ENCODE measurements around the gene TSPAN11.
"Not testable (repeated sequence)": the region's sequence is repeated elsewhere in the genome, so short reads cannot be mapped to it uniquely, and the experiment has no call there.

Gene TSPAN11

GRCh38 chr12:31023271-31023724, 96.8 kb downstream of the TSPAN11 start:
- ATAC-seq: no peak
- TF ChIP-seq PPARA (CRISPR knock-in tag; IDR thresholded peaks at IDR 0.05; ENCODE audit: borderline replicate concordance): no peak
- TF ChIP-seq GLIS3 (CRISPR knock-in tag; IDR thresholded peaks at IDR 0.05): no peak
- TF ChIP-seq, protein P1, sequence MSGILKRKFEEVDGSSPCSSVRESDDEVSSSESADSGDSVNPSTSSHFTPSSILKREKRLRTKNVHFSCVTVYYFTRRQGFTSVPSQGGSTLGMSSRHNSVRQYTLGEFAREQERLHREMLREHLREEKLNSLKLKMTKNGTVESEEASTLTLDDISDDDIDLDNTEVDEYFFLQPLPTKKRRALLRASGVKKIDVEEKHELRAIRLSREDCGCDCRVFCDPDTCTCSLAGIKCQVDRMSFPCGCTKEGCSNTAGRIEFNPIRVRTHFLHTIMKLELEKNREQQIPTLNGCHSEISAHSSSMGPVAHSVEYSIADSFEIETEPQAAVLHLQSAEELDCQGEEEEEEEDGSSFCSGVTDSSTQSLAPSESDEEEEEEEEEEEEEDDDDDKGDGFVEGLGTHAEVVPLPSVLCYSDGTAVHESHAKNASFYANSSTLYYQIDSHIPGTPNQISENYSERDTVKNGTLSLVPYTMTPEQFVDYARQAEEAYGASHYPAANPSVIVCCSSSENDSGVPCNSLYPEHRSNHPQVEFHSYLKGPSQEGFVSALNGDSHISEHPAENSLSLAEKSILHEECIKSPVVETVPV (CRISPR knock-in tag; IDR thresholded peaks at IDR 0.05): no peak

DNA sequence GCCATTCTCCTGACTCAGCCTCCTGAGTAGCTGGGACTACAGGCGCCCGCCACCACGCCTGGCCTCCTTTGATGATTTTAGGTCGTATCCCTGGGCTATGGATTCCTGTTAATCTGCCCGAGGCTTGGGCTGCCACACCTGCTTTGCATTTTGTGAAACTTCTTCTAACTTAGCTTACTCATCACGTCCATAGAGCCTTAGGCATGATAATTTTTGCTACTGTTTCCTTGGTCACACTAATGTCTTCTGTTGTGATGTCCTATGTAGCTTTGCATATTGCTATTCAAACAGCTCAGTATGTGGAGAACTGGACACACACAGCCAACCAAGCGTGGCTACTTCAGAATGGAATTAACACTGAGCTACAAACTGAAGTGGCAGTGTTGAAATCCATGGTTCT, 99.7 kb downstream of the TSPAN11 start:
- TF ChIP-seq, protein P2, sequence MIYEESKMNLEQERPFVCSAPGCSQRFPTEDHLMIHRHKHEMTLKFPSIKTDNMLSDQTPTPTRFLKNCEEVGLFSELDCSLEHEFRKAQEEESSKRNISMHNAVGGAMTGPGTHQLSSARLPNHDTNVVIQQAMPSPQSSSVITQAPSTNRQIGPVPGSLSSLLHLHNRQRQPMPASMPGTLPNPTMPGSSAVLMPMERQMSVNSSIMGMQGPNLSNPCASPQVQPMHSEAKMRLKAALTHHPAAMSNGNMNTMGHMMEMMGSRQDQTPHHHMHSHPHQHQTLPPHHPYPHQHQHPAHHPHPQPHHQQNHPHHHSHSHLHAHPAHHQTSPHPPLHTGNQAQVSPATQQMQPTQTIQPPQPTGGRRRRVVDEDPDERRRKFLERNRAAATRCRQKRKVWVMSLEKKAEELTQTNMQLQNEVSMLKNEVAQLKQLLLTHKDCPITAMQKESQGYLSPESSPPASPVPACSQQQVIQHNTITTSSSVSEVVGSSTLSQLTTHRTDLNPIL (CRISPR knock-in tag; IDR thresholded peaks at IDR 0.05; ENCODE audit: low read depth): no peak
- TF ChIP-seq, protein P3, sequence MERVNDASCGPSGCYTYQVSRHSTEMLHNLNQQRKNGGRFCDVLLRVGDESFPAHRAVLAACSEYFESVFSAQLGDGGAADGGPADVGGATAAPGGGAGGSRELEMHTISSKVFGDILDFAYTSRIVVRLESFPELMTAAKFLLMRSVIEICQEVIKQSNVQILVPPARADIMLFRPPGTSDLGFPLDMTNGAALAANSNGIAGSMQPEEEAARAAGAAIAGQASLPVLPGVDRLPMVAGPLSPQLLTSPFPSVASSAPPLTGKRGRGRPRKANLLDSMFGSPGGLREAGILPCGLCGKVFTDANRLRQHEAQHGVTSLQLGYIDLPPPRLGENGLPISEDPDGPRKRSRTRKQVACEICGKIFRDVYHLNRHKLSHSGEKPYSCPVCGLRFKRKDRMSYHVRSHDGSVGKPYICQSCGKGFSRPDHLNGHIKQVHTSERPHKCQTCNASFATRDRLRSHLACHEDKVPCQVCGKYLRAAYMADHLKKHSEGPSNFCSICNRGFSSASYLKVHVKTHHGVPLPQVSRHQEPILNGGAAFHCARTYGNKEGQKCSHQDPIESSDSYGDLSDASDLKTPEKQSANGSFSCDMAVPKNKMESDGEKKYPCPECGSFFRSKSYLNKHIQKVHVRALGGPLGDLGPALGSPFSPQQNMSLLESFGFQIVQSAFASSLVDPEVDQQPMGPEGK (CRISPR knock-in tag; IDR thresholded peaks at IDR 0.05; ENCODE audit: borderline replicate concordance): no peak
- TF ChIP-seq CSDC2 (CRISPR knock-in tag; IDR thresholded peaks at IDR 0.05) (no peak), PPARA (CRISPR knock-in tag; IDR thresholded peaks at IDR 0.05; ENCODE audit: borderline replicate concordance) (no peak), SNAI2 (CRISPR knock-in tag; IDR thresholded peaks at IDR 0.05) (no peak), ZNF70 (CRISPR knock-in tag; IDR thresholded peaks at IDR 0.05) (no peak), OSR1 (CRISPR knock-in tag; IDR thresholded peaks at IDR 0.05) (no peak), ZFP3 (CRISPR knock-in tag; IDR thresholded peaks at IDR 0.05) (no peak), RARB (CRISPR knock-in tag; IDR thresholded peaks at IDR 0.05) (no peak), ZNF8 (CRISPR knock-in tag; IDR thresholded peaks at IDR 0.05) (no peak), ESRRG (CRISPR knock-in tag; IDR thresholded peaks at IDR 0.05) (no peak)
- TF ChIP-seq, protein P4, sequence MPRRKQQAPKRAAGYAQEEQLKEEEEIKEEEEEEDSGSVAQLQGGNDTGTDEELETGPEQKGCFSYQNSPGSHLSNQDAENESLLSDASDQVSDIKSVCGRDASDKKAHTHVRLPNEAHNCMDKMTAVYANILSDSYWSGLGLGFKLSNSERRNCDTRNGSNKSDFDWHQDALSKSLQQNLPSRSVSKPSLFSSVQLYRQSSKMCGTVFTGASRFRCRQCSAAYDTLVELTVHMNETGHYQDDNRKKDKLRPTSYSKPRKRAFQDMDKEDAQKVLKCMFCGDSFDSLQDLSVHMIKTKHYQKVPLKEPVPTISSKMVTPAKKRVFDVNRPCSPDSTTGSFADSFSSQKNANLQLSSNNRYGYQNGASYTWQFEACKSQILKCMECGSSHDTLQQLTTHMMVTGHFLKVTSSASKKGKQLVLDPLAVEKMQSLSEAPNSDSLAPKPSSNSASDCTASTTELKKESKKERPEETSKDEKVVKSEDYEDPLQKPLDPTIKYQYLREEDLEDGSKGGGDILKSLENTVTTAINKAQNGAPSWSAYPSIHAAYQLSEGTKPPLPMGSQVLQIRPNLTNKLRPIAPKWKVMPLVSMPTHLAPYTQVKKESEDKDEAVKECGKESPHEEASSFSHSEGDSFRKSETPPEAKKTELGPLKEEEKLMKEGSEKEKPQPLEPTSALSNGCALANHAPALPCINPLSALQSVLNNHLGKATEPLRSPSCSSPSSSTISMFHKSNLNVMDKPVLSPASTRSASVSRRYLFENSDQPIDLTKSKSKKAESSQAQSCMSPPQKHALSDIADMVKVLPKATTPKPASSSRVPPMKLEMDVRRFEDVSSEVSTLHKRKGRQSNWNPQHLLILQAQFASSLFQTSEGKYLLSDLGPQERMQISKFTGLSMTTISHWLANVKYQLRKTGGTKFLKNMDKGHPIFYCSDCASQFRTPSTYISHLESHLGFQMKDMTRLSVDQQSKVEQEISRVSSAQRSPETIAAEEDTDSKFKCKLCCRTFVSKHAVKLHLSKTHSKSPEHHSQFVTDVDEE (CRISPR knock-in tag; IDR thresholded peaks at IDR 0.05): no peak
- TF ChIP-seq, protein P5, sequence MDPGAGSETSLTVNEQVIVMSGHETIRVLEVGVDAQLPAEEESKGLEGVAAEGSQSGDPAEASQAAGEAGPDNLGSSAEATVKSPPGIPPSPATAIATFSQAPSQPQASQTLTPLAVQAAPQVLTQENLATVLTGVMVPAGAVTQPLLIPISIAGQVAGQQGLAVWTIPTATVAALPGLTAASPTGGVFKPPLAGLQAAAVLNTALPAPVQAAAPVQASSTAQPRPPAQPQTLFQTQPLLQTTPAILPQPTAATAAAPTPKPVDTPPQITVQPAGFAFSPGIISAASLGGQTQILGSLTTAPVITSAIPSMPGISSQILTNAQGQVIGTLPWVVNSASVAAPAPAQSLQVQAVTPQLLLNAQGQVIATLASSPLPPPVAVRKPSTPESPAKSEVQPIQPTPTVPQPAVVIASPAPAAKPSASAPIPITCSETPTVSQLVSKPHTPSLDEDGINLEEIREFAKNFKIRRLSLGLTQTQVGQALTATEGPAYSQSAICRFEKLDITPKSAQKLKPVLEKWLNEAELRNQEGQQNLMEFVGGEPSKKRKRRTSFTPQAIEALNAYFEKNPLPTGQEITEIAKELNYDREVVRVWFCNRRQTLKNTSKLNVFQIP (CRISPR knock-in tag; IDR thresholded peaks at IDR 0.05; ENCODE audit: borderline replicate concordance, low read depth): no peak
- no peak for ATAC-seq

GRCh38 chr12:31027006-31027405, 100.5 kb downstream of the TSPAN11 start:
- not testable (repeated sequence) for ATAC-seq

DNA sequence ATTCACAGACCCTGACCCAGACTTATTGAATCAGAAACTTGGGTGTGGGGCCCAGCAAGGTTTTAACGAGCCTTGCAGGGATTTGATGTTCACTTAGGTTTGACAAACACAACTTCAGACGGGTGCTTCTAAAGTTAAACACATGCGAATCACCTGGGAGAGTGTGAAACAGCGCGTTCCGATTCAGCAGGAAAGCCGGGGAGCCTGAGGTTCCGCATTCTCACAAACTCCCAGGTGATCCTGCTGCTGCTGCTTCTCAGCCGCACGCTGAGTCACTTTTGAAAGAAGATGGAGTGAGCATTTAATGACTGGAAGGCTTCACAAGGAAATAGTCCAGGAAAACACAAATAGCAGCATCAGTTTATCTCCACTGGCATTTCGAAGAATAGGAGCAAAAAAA, 102.9 kb downstream of the TSPAN11 start:
- TF ChIP-seq CSDC2 (CRISPR knock-in tag; IDR thresholded peaks at IDR 0.05): no peak
- TF ChIP-seq, protein P5 (CRISPR knock-in tag; IDR thresholded peaks at IDR 0.05; ENCODE audit: borderline replicate concordance, low read depth): no peak
- TF ChIP-seq, protein P2 (CRISPR knock-in tag; IDR thresholded peaks at IDR 0.05; ENCODE audit: low read depth): no peak
- ATAC-seq: no peak

All from SK-N-SH treated with all-trans-retinoic acid at 6 μM for 48 hours (cell line).